Fibroblast of lung (primary cell): ENCODE data around the gene S100A10. TPM values are rescaled to one million over a fixed set of nuclear protein-coding genes. Genes with fewer than 3 reads are reported as not detected.

Experiments used
- DNase-seq, 2 donors: peaks; one replicate each; pipeline versions ENCODE4 v3.0.0 to v3.0.0-alpha.2; 2010; ENCODE audit warnings: low read depth in 2 of 2
- H2AFZ ChIP-seq: 2 replicates; pipeline ENCODE4 v1.5.1; 2012; ENCODE audit warnings: low read length, control low read depth, inconsistent platforms
- H3K27ac ChIP-seq: 2 replicates; pipeline ENCODE4 v1.5.1; 2011; ENCODE audit warnings: low read length, control low read depth; ENCODE audit not compliant: insufficient read depth
- H3K27me3 ChIP-seq: 2 replicates; pipeline ENCODE4 v1.5.1; 2011; ENCODE audit warnings: mild to moderate bottlenecking, low read length; ENCODE audit not compliant: control insufficient read depth, insufficient read depth
- H3K36me3 ChIP-seq: 2 replicates; pipeline ENCODE4 v1.5.1; 2011; ENCODE audit warnings: low read length; ENCODE audit not compliant: control insufficient read depth, insufficient read depth
- H3K4me1 ChIP-seq: 2 replicates; pipeline ENCODE4 v1.5.1; 2011; ENCODE audit warnings: low read length; ENCODE audit not compliant: control insufficient read depth, insufficient read depth; ENCODE audit errors: extremely low read depth
- H3K4me2 ChIP-seq: 2 replicates; pipeline ENCODE4 v1.5.1; 2011; ENCODE audit warnings: low read length, control low read depth; ENCODE audit not compliant: insufficient read depth; ENCODE audit errors: extremely low read depth
- H3K4me3 ChIP-seq, 4 experiments: fragments of 200-600 bp in 1 of 4; sonication (generic) in 1 of 4; replicated peaks in 1 of 4; 2 replicates each; pipeline ENCODE4 v1.5.1; 2011 to 2016; ENCODE audit warnings: low read length in 4 of 4, low read depth in 3 of 4, mild to moderate bottlenecking in 3 of 4, control low read depth in 2 of 4, inconsistent platforms in 1 of 4, mixed read lengths in 1 of 4; ENCODE audit not compliant: insufficient read depth in 1 of 4; ENCODE audit errors: control extremely low read depth in 1 of 4
- H3K79me2 ChIP-seq: 2 replicates; pipeline ENCODE4 v1.5.1; 2012; ENCODE audit warnings: mild to moderate bottlenecking, low read length, inconsistent platforms; ENCODE audit not compliant: control insufficient read depth, insufficient read depth
- H3K9ac ChIP-seq: 2 replicates; pipeline ENCODE4 v1.5.1; 2011; ENCODE audit warnings: mild to moderate bottlenecking, low read length, control low read depth; ENCODE audit not compliant: insufficient read depth
- H3K9me3 ChIP-seq: 2 replicates; pipeline ENCODE4 v1.5.1; 2012; ENCODE audit warnings: low read depth, low read length; ENCODE audit not compliant: control insufficient read depth, insufficient read depth
- H4K20me1 ChIP-seq: 2 replicates; pipeline ENCODE4 v1.5.1; 2011; ENCODE audit warnings: low read length; ENCODE audit not compliant: control insufficient read depth, insufficient read depth; ENCODE audit errors: extremely low read depth
- EZH2 ChIP-seq: IDR thresholded peaks from 2 replicates; pipeline ENCODE4 v1.5.1; 2012; ENCODE audit warnings: low read length, control low read depth, mild to moderate bottlenecking; ENCODE audit errors: missing control alignments
- polyA plus RNA-seq, 2 donors: library from polyadenylated mRNA; depleted of rRNA in 1 of 2; stranded (reverse) in 1 of 2; unstranded in 1 of 2; fragments of >200 nt; gene quantifications; 2 replicates each; pipeline ENCODE4 v1.2.1, GENCODE V29; 2011 to 2012; ENCODE audit warnings: missing spikeins in 1 of 2
- total RNA-seq: library from RNA; depleted of rRNA; stranded (reverse); fragments of >200 nt; gene quantifications from 2 replicates; pipeline ENCODE4 v1.2.1, GENCODE V29; 2014
- TF ChIP-seq, protein P1 (sequence below), 2 donors: IDR thresholded peaks in 1 of 2; conservative IDR thresholded peaks in 1 of 2; 1 replicate in 1 of 2; 2 replicates in 1 of 2; pipeline ENCODE4 v1.5.1; 2011 to 2012; ENCODE audit warnings: low read length in 2 of 2, control low read depth in 1 of 2, inconsistent platforms in 1 of 2, low read depth in 1 of 2, mild to moderate bottlenecking in 1 of 2

The S100A10 gene
- total and polyA plus RNA-seq, 2 donors (not counting 1 experiment from before 2014, with no cell fraction given), result 141 to 750 TPM

- DNase-seq, result no peak
- H3K27ac ChIP-seq, result no peak overlapping the region
- H2AFZ ChIP-seq, result no peak overlapping the region
- no peak overlapping the region for H3K4me3 ChIP-seq
- no peaks in the 10 kb centered on the region for H4K20me1 ChIP-seq
- no peak overlapping the region for H3K4me2 ChIP-seq
- no peaks in the 10 kb centered on the region for H3K9me3 ChIP-seq
- no peak overlapping the region for H3K9ac ChIP-seq
- no peaks in the 10 kb centered on the region for H3K27me3 ChIP-seq
- TF ChIP-seq, protein P1, sequence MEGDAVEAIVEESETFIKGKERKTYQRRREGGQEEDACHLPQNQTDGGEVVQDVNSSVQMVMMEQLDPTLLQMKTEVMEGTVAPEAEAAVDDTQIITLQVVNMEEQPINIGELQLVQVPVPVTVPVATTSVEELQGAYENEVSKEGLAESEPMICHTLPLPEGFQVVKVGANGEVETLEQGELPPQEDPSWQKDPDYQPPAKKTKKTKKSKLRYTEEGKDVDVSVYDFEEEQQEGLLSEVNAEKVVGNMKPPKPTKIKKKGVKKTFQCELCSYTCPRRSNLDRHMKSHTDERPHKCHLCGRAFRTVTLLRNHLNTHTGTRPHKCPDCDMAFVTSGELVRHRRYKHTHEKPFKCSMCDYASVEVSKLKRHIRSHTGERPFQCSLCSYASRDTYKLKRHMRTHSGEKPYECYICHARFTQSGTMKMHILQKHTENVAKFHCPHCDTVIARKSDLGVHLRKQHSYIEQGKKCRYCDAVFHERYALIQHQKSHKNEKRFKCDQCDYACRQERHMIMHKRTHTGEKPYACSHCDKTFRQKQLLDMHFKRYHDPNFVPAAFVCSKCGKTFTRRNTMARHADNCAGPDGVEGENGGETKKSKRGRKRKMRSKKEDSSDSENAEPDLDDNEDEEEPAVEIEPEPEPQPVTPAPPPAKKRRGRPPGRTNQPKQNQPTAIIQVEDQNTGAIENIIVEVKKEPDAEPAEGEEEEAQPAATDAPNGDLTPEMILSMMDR (conservative IDR thresholded peaks at IDR 0.05 in 1 of 2, IDR thresholded peaks at IDR 0.05 in 1 of 2; ENCODE audit: low read depth in 1 of 2, low read length in 2 of 2), result no peak
- TF ChIP-seq EZH2, result no peak
- H3K36me3 ChIP-seq, result no peaks in the 10 kb centered on the region
- peaks cover 2% of the 10 kb centered on the region for H3K4me1 ChIP-seq
- H3K79me2 ChIP-seq, result no peaks in the 10 kb centered on the region
These were observed 27.6 kb downstream of the S100A10 start for GRCh38 chr1:151966061-151966460.

DNA sequence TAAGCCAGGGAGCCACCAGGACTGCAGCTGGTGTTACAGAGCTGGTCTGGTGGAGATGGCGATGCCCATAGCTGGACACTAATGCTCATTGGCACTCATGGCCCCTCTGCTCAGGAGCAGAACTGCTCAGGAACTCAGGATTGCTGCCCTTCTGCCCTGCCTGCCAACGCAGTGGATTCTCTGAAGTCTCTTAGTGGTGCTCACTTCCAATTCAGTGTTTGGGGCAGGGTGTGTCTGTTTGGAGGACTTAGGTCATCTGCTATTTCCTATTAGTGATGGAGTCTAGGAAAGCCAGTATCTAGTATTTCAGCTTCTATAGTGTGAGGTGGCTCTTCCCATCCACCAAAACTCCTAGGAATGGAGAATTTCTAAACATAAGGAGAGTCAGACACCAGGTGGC, 29.1 kb downstream of the S100A10 start:
- Histone ChIP-seq H3K4me3 (no peak overlapping the region), H3K4me2 (no peak overlapping the region), H3K9ac (no peak overlapping the region), H3K27me3 (no peaks in the 10 kb centered on the region), H3K36me3 (no peaks in the 10 kb centered on the region), H4K20me1 (no peaks in the 10 kb centered on the region), H3K79me2 (no peaks in the 10 kb centered on the region), H3K9me3 (no peaks in the 10 kb centered on the region), H2AFZ (no peak overlapping the region), H3K27ac (no peak overlapping the region), H3K4me1 (peaks cover 2% of the 10 kb centered on the region)
- TF ChIP-seq, protein P1 (conservative IDR thresholded peaks at IDR 0.05 in 1 of 2, IDR thresholded peaks at IDR 0.05 in 1 of 2; ENCODE audit: low read depth in 1 of 2, low read length in 2 of 2), result no peak
- no peak for TF ChIP-seq EZH2
- no peak for DNase-seq

DNA sequence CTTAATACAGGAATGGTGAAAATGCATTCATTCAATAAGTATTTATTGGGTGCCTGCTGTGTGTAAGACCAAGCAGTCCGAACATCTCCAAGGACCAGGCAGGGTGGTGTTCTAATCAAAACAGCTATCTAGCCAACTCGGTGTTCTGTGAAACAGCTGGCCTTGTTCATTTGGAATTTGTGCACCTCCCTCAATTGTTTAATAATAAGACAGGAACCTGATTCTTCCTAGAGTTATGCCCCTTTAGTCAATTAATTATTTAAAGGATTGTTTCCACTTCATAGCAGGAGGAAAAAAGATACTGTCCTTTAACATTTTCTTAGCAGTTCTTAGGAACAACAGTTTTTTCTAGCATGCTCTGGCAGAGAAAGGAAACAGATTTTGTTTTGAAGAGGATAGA, 30.4 kb downstream of the S100A10 start:
- Histone ChIP-seq H3K27ac (no peak overlapping the region), H3K4me1 (no peaks in the 10 kb centered on the region)

More for the DNA sequence above, 30.4 kb downstream of the S100A10 start:
- no peaks in the 10 kb centered on the region for H3K79me2 ChIP-seq
- H4K20me1 ChIP-seq, result no peaks in the 10 kb centered on the region
- H3K4me2 ChIP-seq, result no peak overlapping the region
- H3K27me3 ChIP-seq, result no peaks in the 10 kb centered on the region
- TF ChIP-seq, protein P1 (conservative IDR thresholded peaks at IDR 0.05 in 1 of 2, IDR thresholded peaks at IDR 0.05 in 1 of 2; ENCODE audit: low read depth in 1 of 2, low read length in 2 of 2), result no peak
- TF ChIP-seq EZH2, result no peak
- H3K9me3 ChIP-seq, result no peaks in the 10 kb centered on the region
- no peaks in the 10 kb centered on the region for H3K36me3 ChIP-seq
- DNase-seq, result no peak
- no peak overlapping the region for H3K4me3 ChIP-seq
- no peak overlapping the region for H2AFZ ChIP-seq
- H3K9ac ChIP-seq, result no peak overlapping the region
